Duodenal mucosa (tissue), 2 donors: Measurements from ENCODE around the gene PPP2R1A.
A peak's percentile ranks its signal among the peaks of the same experiment; 100 is the strongest.

Experiments used
- H3K27ac ChIP-seq: one replicate; pipeline ENCODE4 v1.7.0; 2013; ENCODE audit warnings: low read depth, low read length
- H3K27me3 ChIP-seq, 2 donors: one replicate each; pipeline ENCODE4 v1.7.0; 2013; ENCODE audit warnings: low read length in 2 of 2, control low read depth in 1 of 2; ENCODE audit not compliant: insufficient read depth in 2 of 2, control insufficient read depth in 1 of 2
- H3K36me3 ChIP-seq, 2 donors: one replicate each; pipeline ENCODE4 v1.7.0; 2013; ENCODE audit warnings: low read length in 2 of 2, control low read depth in 1 of 2; ENCODE audit not compliant: insufficient read depth in 2 of 2, control insufficient read depth in 1 of 2
- H3K4me1 ChIP-seq, 2 donors: one replicate each; pipeline ENCODE4 v1.7.0; 2013; ENCODE audit warnings: low read length in 2 of 2, control low read depth in 1 of 2; ENCODE audit not compliant: insufficient read depth in 2 of 2, control insufficient read depth in 1 of 2
- H3K4me3 ChIP-seq, 2 donors: one replicate each; pipeline ENCODE4 v1.7.0; 2013; ENCODE audit warnings: low read length in 2 of 2, low read depth in 1 of 2
- H3K9ac ChIP-seq, 2 donors: one replicate each; pipeline ENCODE4 v1.7.0; 2013; ENCODE audit warnings: low read length in 2 of 2, low read depth in 1 of 2
- H3K9me3 ChIP-seq, 2 donors: one replicate each; pipeline ENCODE4 v1.7.0; 2013; ENCODE audit warnings: low read length in 2 of 2, control low read depth in 1 of 2; ENCODE audit not compliant: control insufficient read depth in 1 of 2

PPP2R1A gene

GRCh38 chr19:52189735-52190486 lies at the start of gene PPP2R1A:
Gene PPP2R1A, plus strand, starts transcription at chr19:52190052. Its CDS starts 45 bp downstream, at chr19:52190097.
- no peaks in the 10 kb centered on the region for H3K27me3 ChIP-seq
- H3K9me3 ChIP-seq, result no peaks in the 10 kb centered on the region
- H3K4me3 ChIP-seq, result peak within 1 kb of the TSS; percentile 89 to 91
- H3K4me1 ChIP-seq, result peaks cover 38% of the 10 kb centered on the region in 2 donors
- peak within 1 kb of the TSS; percentile 92 to 97 for H3K9ac ChIP-seq
- H3K36me3 ChIP-seq, result peaks cover 7 to 22% of the 10 kb centered on the region in 2 donors
- H3K27ac ChIP-seq, result peak within 1 kb of the TSS; percentile 99

- peaks cover 0 to 10% of the 10 kb centered on the region in 2 donors for H3K9me3 ChIP-seq
- peaks cover 3 to 17% of the 10 kb centered on the region in 2 donors for H3K4me1 ChIP-seq
- H3K27me3 ChIP-seq, result no peaks in the 10 kb centered on the region
- H3K4me3 ChIP-seq, result no peak overlapping the region
- H3K36me3 ChIP-seq, result no peaks in the 10 kb centered on the region
- no peak overlapping the region for H3K27ac ChIP-seq
- no peak overlapping the region for H3K9ac ChIP-seq
Observed at GRCh38 chr19:52141203-52141602, 48.6 kb upstream of the PPP2R1A start.

GRCh38 chr19:52142001-52142595 lies 47.8 kb upstream of the PPP2R1A start:
- Histone ChIP-seq H3K9me3 (peaks cover under 1 to 10% of the 10 kb centered on the region in 2 donors), H3K27ac (no peak overlapping the region), H3K4me3 (no peak overlapping the region)

GRCh38 chr19:52148256-52148655 lies 41.6 kb upstream of the PPP2R1A start:
- no peaks in the 10 kb centered on the region for H3K4me1 ChIP-seq
- no peaks in the 10 kb centered on the region for H3K27me3 ChIP-seq
- no peak overlapping the region for H3K27ac ChIP-seq
- no peak overlapping the region for H3K4me3 ChIP-seq
- H3K36me3 ChIP-seq, result no peaks in the 10 kb centered on the region
- H3K9ac ChIP-seq, result no peak overlapping the region
- H3K9me3 ChIP-seq, result peaks cover 8 to 44% of the 10 kb centered on the region in 2 donors

More at GRCh38 chr19:52142001-52142595, 47.8 kb upstream of the PPP2R1A start:
- Histone ChIP-seq H3K9ac (no peak overlapping the region), H3K4me1 (peaks cover 3 to 17% of the 10 kb centered on the region in 2 donors), H3K36me3 (no peaks in the 10 kb centered on the region), H3K27me3 (no peaks in the 10 kb centered on the region)

GRCh38 chr19:52155596-52156359 lies 34.1 kb upstream of the PPP2R1A start:
- Histone ChIP-seq H3K27me3 (no peaks in the 10 kb centered on the region), H3K4me1 (no peaks in the 10 kb centered on the region), H3K4me3 (peak overlapping the region in 1 of 2 donors; percentile 23), H3K27ac (no peak overlapping the region), H3K9me3 (peaks cover 55 to 86% of the 10 kb centered on the region in 2 donors), H3K36me3 (peaks cover 29 to 48% of the 10 kb centered on the region in 2 donors), H3K9ac (no peak overlapping the region)

- Histone ChIP-seq H3K4me1 (peaks cover 7 to 13% of the 10 kb centered on the region in 2 donors), H3K27me3 (no peaks in the 10 kb centered on the region), H3K27ac (no peak overlapping the region), H3K4me3 (peak overlapping the region; percentile 99 to 100), H3K9me3 (peaks cover 0 to 5% of the 10 kb centered on the region in 2 donors), H3K36me3 (peaks cover 8 to 15% of the 10 kb centered on the region in 2 donors), H3K9ac (peak overlapping the region; percentile 94 to 97)
Observed at GRCh38 chr19:52170304-52170703, 19.5 kb upstream of the PPP2R1A start.

- H3K9me3 ChIP-seq, result peaks cover 0 to 5% of the 10 kb centered on the region in 2 donors
- H3K27ac ChIP-seq, result peak overlapping the region; percentile 60
- H3K9ac ChIP-seq, result peak overlapping the region; percentile 94 to 97
- H3K36me3 ChIP-seq, result peaks cover 4 to 11% of the 10 kb centered on the region in 2 donors
- peak overlapping the region; percentile 99 to 100 for H3K4me3 ChIP-seq
- no peaks in the 10 kb centered on the region for H3K27me3 ChIP-seq
- peaks cover 7 to 13% of the 10 kb centered on the region in 2 donors for H3K4me1 ChIP-seq
Observed at GRCh38 chr19:52170863-52171320, 19.0 kb upstream of the PPP2R1A start.

GRCh38 chr19:52171321-52172169 lies 18.3 kb upstream of the PPP2R1A start, which contains the start of gene ZNF836:
Gene ZNF836, minus strand, starts transcription at chr19:52171621. Its CDS starts 3,549 bp downstream, at chr19:52168072.
- Histone ChIP-seq H3K36me3 (peaks cover 4 to 11% of the 10 kb centered on the region in 2 donors), H3K4me1 (peaks cover 7 to 13% of the 10 kb centered on the region in 2 donors), H3K4me3 (peak within 1 kb of the TSS; percentile 99 to 100), H3K27ac (peak within 1 kb of the TSS; percentile 60), H3K9me3 (peaks cover 0 to 5% of the 10 kb centered on the region in 2 donors), H3K27me3 (no peaks in the 10 kb centered on the region), H3K9ac (peak within 1 kb of the TSS; percentile 94 to 97)

GRCh38 chr19:52172347-52172746 lies 17.5 kb upstream of the PPP2R1A start:
- no peak overlapping the region for H3K27ac ChIP-seq
- no peak overlapping the region for H3K9ac ChIP-seq

More at GRCh38 chr19:52172347-52172746, 17.5 kb upstream of the PPP2R1A start:
- H3K36me3 ChIP-seq, result peaks cover 4 to 11% of the 10 kb centered on the region in 2 donors
- peaks cover 7 to 13% of the 10 kb centered on the region in 2 donors for H3K4me1 ChIP-seq
- H3K9me3 ChIP-seq, result peaks cover 0 to 5% of the 10 kb centered on the region in 2 donors
- H3K27me3 ChIP-seq, result no peaks in the 10 kb centered on the region
- peak overlapping the region in 1 of 2 donors; percentile 100 for H3K4me3 ChIP-seq
